Activated CD4-positive, alpha-beta T cell treated with anti-CD3 and anti-CD28 coated beads, Interleukin-2, amount 50 U/mL, for 24 hours (primary cell): ENCODE results near the gene MCF2L.

Experiments
- DNase-seq, 2 donors: peaks; one replicate each; pipeline ENCODE4 v3.0.0-alpha.2; 2020; ENCODE audit warnings: low read depth in 1 of 2, low spot score in 1 of 2

The MCF2L gene

GRCh38 chr13:113145496-113145895 lies 176.5 kb downstream of the MCF2L start:
- no peak for DNase-seq

DNA sequence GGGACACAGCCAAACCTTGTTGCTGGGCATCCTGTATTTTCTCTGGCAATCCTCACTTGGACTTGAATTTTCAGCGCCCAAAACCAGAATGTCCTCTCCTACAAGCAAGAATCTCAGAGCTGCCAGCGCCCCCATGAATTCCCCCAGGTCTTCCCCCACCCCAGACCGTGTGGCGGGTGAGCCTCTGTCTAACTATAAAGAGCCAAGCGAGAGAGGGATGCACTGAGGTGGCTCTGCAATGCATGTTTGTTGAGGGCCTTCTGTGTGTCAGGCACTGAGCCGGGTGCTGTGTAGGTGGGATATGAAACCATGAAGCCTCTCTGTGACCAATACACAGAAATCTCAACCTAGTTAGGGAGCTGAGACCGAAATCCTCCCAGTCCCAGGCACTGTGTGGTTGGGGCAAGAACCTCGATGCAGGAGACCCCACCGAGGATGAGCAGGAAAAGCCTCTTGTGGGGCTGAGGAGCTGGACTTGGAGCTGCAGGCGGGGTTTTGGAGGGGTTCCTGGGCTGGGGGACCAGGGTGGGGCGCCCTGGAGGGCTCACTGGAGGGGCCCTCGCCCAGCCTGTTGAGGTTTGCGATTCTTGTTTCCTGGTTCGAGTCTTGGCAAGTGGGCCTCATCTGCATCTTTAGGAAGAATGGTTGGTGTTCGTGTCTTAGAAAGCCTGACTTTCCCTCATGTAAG lies 177.0 kb downstream of the MCF2L start:
- DNase-seq: no peak

DNA sequence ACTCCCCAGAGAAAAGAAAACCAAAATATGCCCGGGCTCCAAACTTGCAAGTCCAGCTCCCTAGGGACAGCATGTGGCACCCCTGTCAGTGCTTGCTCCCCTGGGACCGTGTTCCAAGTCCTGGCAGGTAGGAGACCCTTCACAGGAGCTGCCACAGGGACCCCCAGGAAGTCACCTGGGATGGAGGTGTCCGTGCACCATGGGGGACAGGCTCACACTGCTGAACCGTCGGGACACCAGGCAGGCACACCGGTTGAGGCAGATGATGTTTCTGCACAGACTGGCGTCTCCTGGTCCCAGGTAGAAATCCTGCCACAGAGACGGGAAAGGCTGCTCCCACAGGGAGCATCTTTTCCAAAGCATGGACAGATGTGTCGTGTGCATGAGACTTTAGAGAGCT lies 177.7 kb downstream of the MCF2L start:
- DNase-seq: no peak

DNA sequence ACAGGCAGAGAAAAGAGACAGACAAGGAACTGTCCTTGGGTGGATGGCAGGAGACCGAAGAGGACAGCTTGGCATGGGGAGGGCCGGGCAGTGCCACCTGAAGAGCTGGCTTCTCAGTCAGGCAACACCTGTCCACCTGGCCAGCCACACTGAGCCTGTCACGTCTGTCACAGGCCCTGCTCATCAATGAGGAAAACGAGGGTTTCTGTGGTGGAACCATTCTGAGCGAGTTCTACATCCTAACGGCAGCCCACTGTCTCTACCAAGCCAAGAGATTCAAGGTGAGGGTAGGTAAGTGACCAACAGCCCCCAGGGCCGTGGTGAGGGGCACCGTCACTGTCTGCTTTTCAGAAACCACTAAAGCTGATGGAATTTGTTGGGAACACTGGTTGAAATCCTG lies 178.2 kb downstream of the MCF2L start:
- DNase-seq: no peak

GRCh38 chr13:113148407-113148806 lies 179.4 kb downstream of the MCF2L start:
- no peak for DNase-seq

GRCh38 chr13:113148940-113149503 lies 180.0 kb downstream of the MCF2L start:
- DNase-seq: no peak
